GM12873 (cell line): ENCODE results near the gene ARHGDIG.

Source experiments
- TF ChIP-seq, protein P1 (sequence below): IDR thresholded peaks from 2 replicates; pipeline ENCODE4 v1.5.1; 2012; ENCODE audit warnings: low read depth, mild to moderate bottlenecking, moderate library complexity, low read length, control low read depth; ENCODE audit not compliant: insufficient read depth; ENCODE audit errors: missing control alignments

The ARHGDIG gene

GRCh38 chr16:245105-245504 is 35.3 kb upstream of the ARHGDIG start:
- TF ChIP-seq, protein P1, sequence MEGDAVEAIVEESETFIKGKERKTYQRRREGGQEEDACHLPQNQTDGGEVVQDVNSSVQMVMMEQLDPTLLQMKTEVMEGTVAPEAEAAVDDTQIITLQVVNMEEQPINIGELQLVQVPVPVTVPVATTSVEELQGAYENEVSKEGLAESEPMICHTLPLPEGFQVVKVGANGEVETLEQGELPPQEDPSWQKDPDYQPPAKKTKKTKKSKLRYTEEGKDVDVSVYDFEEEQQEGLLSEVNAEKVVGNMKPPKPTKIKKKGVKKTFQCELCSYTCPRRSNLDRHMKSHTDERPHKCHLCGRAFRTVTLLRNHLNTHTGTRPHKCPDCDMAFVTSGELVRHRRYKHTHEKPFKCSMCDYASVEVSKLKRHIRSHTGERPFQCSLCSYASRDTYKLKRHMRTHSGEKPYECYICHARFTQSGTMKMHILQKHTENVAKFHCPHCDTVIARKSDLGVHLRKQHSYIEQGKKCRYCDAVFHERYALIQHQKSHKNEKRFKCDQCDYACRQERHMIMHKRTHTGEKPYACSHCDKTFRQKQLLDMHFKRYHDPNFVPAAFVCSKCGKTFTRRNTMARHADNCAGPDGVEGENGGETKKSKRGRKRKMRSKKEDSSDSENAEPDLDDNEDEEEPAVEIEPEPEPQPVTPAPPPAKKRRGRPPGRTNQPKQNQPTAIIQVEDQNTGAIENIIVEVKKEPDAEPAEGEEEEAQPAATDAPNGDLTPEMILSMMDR, result no peak

DNA sequence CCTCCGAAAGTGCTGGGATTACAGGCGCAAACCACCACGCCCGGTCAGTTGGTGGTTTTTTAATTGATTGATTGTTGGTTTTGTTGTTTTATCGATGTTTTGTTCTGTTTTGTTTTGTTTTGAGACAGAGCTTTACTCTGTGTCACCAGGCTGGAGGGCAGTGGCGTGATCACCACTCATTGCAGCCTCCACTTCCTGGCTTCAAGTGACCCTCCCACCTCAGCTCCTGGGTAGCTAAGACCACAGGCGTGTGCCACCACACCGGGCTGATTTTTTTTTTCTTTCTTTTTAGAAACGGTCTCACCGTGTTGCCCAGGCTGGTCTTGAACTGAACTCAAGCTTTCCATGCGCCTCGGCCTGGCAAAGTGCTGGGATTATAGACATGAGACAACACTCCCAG is 33.4 kb upstream of the ARHGDIG start:
- TF ChIP-seq, protein P1, result no peak

GRCh38 chr16:249431-249830 is 31.0 kb upstream of the ARHGDIG start:
- TF ChIP-seq, protein P1, result no peak

- TF ChIP-seq, protein P1, result no peak
Observed at GRCh38 chr16:252366-253337, 27.7 kb upstream of the ARHGDIG start.

- TF ChIP-seq, protein P1, result no peak
Observed at GRCh38 chr16:253833-254232, 26.6 kb upstream of the ARHGDIG start.

- TF ChIP-seq, protein P1, result no peak
Observed at GRCh38 chr16:254461-254860, 25.9 kb upstream of the ARHGDIG start.

GRCh38 chr16:255183-255582 is 25.2 kb upstream of the ARHGDIG start:
- TF ChIP-seq, protein P1, result no peak
